CD14-positive monocyte (primary cell): ENCODE measurements around the gene FOLR1. TPM values are rescaled to one million over a fixed set of nuclear protein-coding genes. Genes with fewer than 3 reads are reported as not detected.

ENCODE experiments used
- DNase-seq, 3 donors: peaks; one replicate each; pipeline ENCODE4 v3.0.0-alpha.2; 2011 to 2022
- H2AFZ ChIP-seq: 2 replicates; pipeline ENCODE4 v1.6.0; 2012; ENCODE audit warnings: mild to moderate bottlenecking, low read depth, low read length, inconsistent platforms; ENCODE audit not compliant: insufficient read depth, poor library complexity, severe bottlenecking
- H3K27ac ChIP-seq, 2 donors: 1 replicate in 1 of 2; 2 replicates in 1 of 2; pipeline ENCODE4 v1.5.1; 2012 to 2013; ENCODE audit warnings: low read length in 2 of 2, control low read depth in 1 of 2, inconsistent platforms in 1 of 2, low read depth in 1 of 2, mild to moderate bottlenecking in 1 of 2
- H3K27me3 ChIP-seq, 2 donors: one replicate each; pipeline versions ENCODE4 v1.6.0 to v1.6.1; 2011 to 2013; ENCODE audit warnings: low read length in 2 of 2; ENCODE audit not compliant: control insufficient read depth in 2 of 2, insufficient read depth in 2 of 2
- H3K36me3 ChIP-seq, 2 donors: replicated peaks in 1 of 2; 1 replicate in 1 of 2; 2 replicates in 1 of 2; pipeline versions ENCODE4 v1.5.1 to v1.6.1; 2012 to 2013; ENCODE audit warnings: low read length in 2 of 2, control low read depth in 1 of 2, inconsistent platforms in 1 of 2, mild to moderate bottlenecking in 1 of 2; ENCODE audit not compliant: insufficient read depth in 2 of 2, control insufficient read depth in 1 of 2
- H3K4me1 ChIP-seq, 2 donors: 1 replicate in 1 of 2; 2 replicates in 1 of 2; pipeline versions ENCODE4 v1.5.1 to v1.6.1; 2012 to 2013; ENCODE audit warnings: low read length in 2 of 2, control low read depth in 1 of 2, inconsistent platforms in 1 of 2, mild to moderate bottlenecking in 1 of 2, moderate library complexity in 1 of 2; ENCODE audit not compliant: insufficient read depth in 2 of 2, control insufficient read depth in 1 of 2
- H3K4me2 ChIP-seq: replicated peaks from 2 replicates; pipeline ENCODE3; 2012; ENCODE audit warnings: low read length, moderate library complexity, mild to moderate bottlenecking; ENCODE audit not compliant: poor library complexity, severe bottlenecking; ENCODE audit errors: extremely low read depth
- H3K4me3 ChIP-seq, 3 experiments: fragments of 200-600 bp in 1 of 3; sonication (generic) in 1 of 3; replicated peaks in 1 of 3; 1 replicate in 2 of 3; 2 replicates in 1 of 3; pipeline ENCODE4 v1.5.1; 2011 to 2013; ENCODE audit warnings: low read length in 3 of 3, mild to moderate bottlenecking in 3 of 3, control low read depth in 2 of 3, low read depth in 2 of 3, inconsistent platforms in 1 of 3, moderate library complexity in 1 of 3
- H3K79me2 ChIP-seq: 2 replicates; pipeline ENCODE4 v1.6.0; 2012; ENCODE audit warnings: mild to moderate bottlenecking, control low read depth, inconsistent platforms, low read length, moderate library complexity; ENCODE audit not compliant: insufficient read depth
- H3K9ac ChIP-seq: 2 replicates; pipeline ENCODE4 v1.6.0; 2017; ENCODE audit warnings: low read length, mild to moderate bottlenecking; ENCODE audit not compliant: insufficient read depth, poor library complexity, severe bottlenecking
- H3K9me3 ChIP-seq, 2 donors: replicated peaks in 1 of 2; 1 replicate in 1 of 2; 2 replicates in 1 of 2; pipeline versions ENCODE4 v1.5.1 to v1.6.1; 2012 to 2013; ENCODE audit warnings: low read length in 2 of 2, control low read depth in 1 of 2; ENCODE audit not compliant: control insufficient read depth in 1 of 2, insufficient read depth in 1 of 2
- H4K20me1 ChIP-seq: 2 replicates; pipeline ENCODE4 v1.6.0; 2012; ENCODE audit warnings: mild to moderate bottlenecking, low read length, control low read depth, moderate library complexity; ENCODE audit not compliant: insufficient read depth
- H3K27ac Mint-ChIP-seq, 7 donors: one replicate each; pipeline ENCODE4 v1.8.0; 2020; ENCODE audit warnings: mild to moderate bottlenecking in 7 of 7, mixed read lengths in 7 of 7, moderate library complexity in 6 of 7, inconsistent platforms in 2 of 7
- H3K27me3 Mint-ChIP-seq, 3 donors: one replicate each; pipeline ENCODE4 v1.8.0; 2021 to 2022; ENCODE audit warnings: low read depth in 3 of 3, mild to moderate bottlenecking in 3 of 3, mixed read lengths in 3 of 3, moderate library complexity in 3 of 3, inconsistent platforms in 1 of 3
- H3K36me3 Mint-ChIP-seq, 2 donors: one replicate each; pipeline ENCODE4 v1.8.0; 2020; ENCODE audit warnings: mixed read lengths in 2 of 2, inconsistent platforms in 1 of 2, mild to moderate bottlenecking in 1 of 2
- H3K4me1 Mint-ChIP-seq: one replicate; pipeline ENCODE4 v1.8.0; 2020; ENCODE audit warnings: mild to moderate bottlenecking, mixed read lengths
- H3K4me3 Mint-ChIP-seq, 2 donors: one replicate each; pipeline ENCODE4 v1.8.0; 2020; ENCODE audit warnings: mild to moderate bottlenecking in 2 of 2, mixed read lengths in 2 of 2, moderate library complexity in 1 of 2
- H3K9me3 Mint-ChIP-seq, 7 donors: one replicate each; pipeline ENCODE4 v1.8.0; 2020 to 2022; ENCODE audit warnings: mixed read lengths in 7 of 7, mild to moderate bottlenecking in 6 of 7, moderate library complexity in 6 of 7, inconsistent platforms in 2 of 7
- WGBS: methylation state at CpG from one replicate; pipeline ENCODE4 v1.1.5; 2013; ENCODE audit warnings: missing lambda C conversion rate; ENCODE audit not compliant: insufficient coverage; 5-methylcytosine and 5-hydroxymethylcytosine counted together
- intact Hi-C, 2 donors: fragments of 100-400 bp; cut with micrococcal nuclease; formaldehyde crosslinking; loops; one replicate each; pipeline versions ENCODE4 v1.15.0 to v1.15.1; 2023
- polyA plus RNA-seq, 3 donors: library from polyadenylated mRNA; depleted of rRNA in 1 of 3; unstranded in 2 of 3; stranded (reverse) in 1 of 3; fragments of 300-500 nt in 2 of 3; fragments of >200 nt in 1 of 3; fragmentation: Illumina TruSeq in 2 of 3; gene quantifications; 1 replicate in 2 of 3; 2 replicates in 1 of 3; pipeline ENCODE4 v1.2.3, GENCODE V29; 2012 to 2021
- TF ChIP-seq, protein P1 (sequence below): fragments of 200-600 bp; IDR thresholded peaks from one replicate; pipeline ENCODE4 v1.8.0; 2022; ENCODE audit warnings: antibody characterized with exemption, mild to moderate bottlenecking

The FOLR1 gene
- polyA plus RNA-seq, 3 donors, result not detected

- H3K9ac ChIP-seq, result no peak overlapping the region
Measured at GRCh38 chr11:72231396-72232259, 39.7 kb downstream of the FOLR1 start.

GRCh38 chr11:72232260-72233055, 40.5 kb downstream of the FOLR1 start:
- H4K20me1 ChIP-seq, result peaks cover 100% of the 10 kb centered on the region
- no peak overlapping the region for H3K4me3 ChIP-seq
- WGBS, result 86% methylated on average over 16 of the region's 18 CpGs
- peaks cover 91 to 100% of the 10 kb centered on the region in 2 donors for H3K36me3 Mint-ChIP-seq
- H3K36me3 ChIP-seq, result peaks cover 100% of the 10 kb centered on the region in 2 donors
- H2AFZ ChIP-seq, result no peak overlapping the region
- H3K9ac ChIP-seq, result no peak overlapping the region
- H3K9me3 ChIP-seq, result no peaks in the 10 kb centered on the region
- TF ChIP-seq, protein P1, sequence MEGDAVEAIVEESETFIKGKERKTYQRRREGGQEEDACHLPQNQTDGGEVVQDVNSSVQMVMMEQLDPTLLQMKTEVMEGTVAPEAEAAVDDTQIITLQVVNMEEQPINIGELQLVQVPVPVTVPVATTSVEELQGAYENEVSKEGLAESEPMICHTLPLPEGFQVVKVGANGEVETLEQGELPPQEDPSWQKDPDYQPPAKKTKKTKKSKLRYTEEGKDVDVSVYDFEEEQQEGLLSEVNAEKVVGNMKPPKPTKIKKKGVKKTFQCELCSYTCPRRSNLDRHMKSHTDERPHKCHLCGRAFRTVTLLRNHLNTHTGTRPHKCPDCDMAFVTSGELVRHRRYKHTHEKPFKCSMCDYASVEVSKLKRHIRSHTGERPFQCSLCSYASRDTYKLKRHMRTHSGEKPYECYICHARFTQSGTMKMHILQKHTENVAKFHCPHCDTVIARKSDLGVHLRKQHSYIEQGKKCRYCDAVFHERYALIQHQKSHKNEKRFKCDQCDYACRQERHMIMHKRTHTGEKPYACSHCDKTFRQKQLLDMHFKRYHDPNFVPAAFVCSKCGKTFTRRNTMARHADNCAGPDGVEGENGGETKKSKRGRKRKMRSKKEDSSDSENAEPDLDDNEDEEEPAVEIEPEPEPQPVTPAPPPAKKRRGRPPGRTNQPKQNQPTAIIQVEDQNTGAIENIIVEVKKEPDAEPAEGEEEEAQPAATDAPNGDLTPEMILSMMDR, result no peak
- no peak overlapping the region for H3K4me3 Mint-ChIP-seq
- H3K27ac Mint-ChIP-seq, result peak overlapping the region in 2 of 7 donors; percentile 55 to 87
- no peak for DNase-seq
- H3K27me3 ChIP-seq, result no peaks in the 10 kb centered on the region
- intact Hi-C loops, result no loop called here
- H3K79me2 ChIP-seq, result peaks cover 4% of the 10 kb centered on the region
- H3K27ac ChIP-seq, result no peak overlapping the region
- no peaks in the 10 kb centered on the region for H3K9me3 Mint-ChIP-seq
- no peak overlapping the region for H3K4me2 ChIP-seq
- H3K27me3 Mint-ChIP-seq, result peaks cover 2 to 4% (median 4%) of the 10 kb centered on the region in 3 donors
- H3K4me1 Mint-ChIP-seq, result peaks cover 26% of the 10 kb centered on the region
- no peaks in the 10 kb centered on the region for H3K4me1 ChIP-seq

More at GRCh38 chr11:72231396-72232259, 39.7 kb downstream of the FOLR1 start:
- H3K27ac ChIP-seq, result peak overlapping the region in 1 of 2 donors; percentile 31
- H2AFZ ChIP-seq, result no peak overlapping the region
- Mint-ChIP-seq H3K9me3 (no peaks in the 10 kb centered on the region), H3K36me3 (peaks cover 89 to 100% of the 10 kb centered on the region in 2 donors), H3K4me1 (peaks cover 30% of the 10 kb centered on the region), H3K4me3 (no peak overlapping the region), H3K27ac (peak overlapping the region in 3 of 7 donors; percentile 5 to 87 (median 22)), H3K27me3 (peaks cover 0 to 2% (median 1%) of the 10 kb centered on the region in 3 donors)
- intact Hi-C loops, result no loop called here
- no peaks in the 10 kb centered on the region for H3K9me3 ChIP-seq
- peaks cover 100% of the 10 kb centered on the region for H4K20me1 ChIP-seq
- 85% methylated on average over 5 of the region's 9 CpGs for WGBS
- H3K79me2 ChIP-seq, result peaks cover 12% of the 10 kb centered on the region
- H3K36me3 ChIP-seq, result peaks cover 100% of the 10 kb centered on the region in 2 donors
- H3K4me1 ChIP-seq, result peaks cover 2 to 8% of the 10 kb centered on the region in 2 donors
- TF ChIP-seq, protein P1, result no peak
- DNase-seq, result no peak
- H3K4me2 ChIP-seq, result no peak overlapping the region
- H3K27me3 ChIP-seq, result no peaks in the 10 kb centered on the region
- no peak overlapping the region for H3K4me3 ChIP-seq
